ENCODE results near the gene RNF207. TPM values are rescaled to one million over a fixed set of nuclear protein-coding genes. Genes with fewer than 3 reads are reported as not detected.
A peak's percentile ranks its signal among the peaks of the same experiment; 100 is the strongest.

The RNF207 gene
- total RNA-seq, 2 donors from 2014 or later, result 28.9 to 53.0 TPM

DNA sequence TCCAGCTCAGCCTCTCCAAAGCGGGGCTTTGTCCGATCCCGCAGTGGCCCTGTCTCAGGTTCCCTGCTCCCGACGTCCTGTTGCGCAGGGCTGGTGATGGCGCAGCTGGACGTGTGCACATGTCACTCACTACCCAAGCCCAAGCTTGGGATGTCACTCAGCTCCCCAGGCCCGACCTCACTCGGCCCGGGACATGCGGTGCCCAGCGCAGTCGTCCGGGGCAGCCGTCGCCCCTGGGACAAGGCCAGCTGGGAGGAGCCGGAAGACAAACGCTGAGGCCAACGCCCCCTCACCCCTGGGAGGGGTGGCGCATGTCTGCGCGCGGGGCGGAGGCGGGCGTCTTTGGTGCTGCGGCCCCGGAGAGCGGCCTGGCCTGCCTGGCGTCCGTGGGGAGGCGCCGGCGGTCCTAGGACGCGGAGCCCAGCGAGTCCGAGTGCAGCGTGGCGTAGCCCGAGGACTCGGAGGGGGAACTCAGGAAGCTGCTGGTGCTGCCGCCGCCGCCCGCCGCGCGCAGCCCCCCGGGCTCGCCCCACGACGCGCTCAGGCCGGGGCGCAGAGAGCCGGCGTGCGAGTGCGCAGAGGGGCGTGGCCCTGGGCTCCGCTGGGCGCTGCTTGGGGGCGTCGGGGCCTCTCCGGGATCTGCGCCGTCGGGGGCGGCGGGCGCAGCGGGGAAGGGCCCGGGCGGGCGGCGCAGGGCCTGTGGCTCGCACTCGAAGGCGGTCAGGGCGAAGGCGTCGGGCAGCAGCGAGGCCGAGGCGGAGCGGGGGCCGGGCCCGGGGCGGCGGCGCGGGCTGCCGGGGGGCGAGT lies 43.2 kb downstream of the RNF207 start:
- Histone ChIP-seq H3K36me3 (peaks cover 8% of the 10 kb centered on the region), H3K4me3 (peak overlapping the region in 1 of 2 donors; percentile 29), H3K4me1 (peaks cover 0 to 26% of the 10 kb centered on the region in 2 donors), H3K27ac (no peak overlapping the region), H3K27me3 (peaks cover 7 to 17% of the 10 kb centered on the region in 2 donors), H3K9me3 (no peaks in the 10 kb centered on the region)
- TF ChIP-seq, protein P1, sequence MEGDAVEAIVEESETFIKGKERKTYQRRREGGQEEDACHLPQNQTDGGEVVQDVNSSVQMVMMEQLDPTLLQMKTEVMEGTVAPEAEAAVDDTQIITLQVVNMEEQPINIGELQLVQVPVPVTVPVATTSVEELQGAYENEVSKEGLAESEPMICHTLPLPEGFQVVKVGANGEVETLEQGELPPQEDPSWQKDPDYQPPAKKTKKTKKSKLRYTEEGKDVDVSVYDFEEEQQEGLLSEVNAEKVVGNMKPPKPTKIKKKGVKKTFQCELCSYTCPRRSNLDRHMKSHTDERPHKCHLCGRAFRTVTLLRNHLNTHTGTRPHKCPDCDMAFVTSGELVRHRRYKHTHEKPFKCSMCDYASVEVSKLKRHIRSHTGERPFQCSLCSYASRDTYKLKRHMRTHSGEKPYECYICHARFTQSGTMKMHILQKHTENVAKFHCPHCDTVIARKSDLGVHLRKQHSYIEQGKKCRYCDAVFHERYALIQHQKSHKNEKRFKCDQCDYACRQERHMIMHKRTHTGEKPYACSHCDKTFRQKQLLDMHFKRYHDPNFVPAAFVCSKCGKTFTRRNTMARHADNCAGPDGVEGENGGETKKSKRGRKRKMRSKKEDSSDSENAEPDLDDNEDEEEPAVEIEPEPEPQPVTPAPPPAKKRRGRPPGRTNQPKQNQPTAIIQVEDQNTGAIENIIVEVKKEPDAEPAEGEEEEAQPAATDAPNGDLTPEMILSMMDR (IDR thresholded peaks at IDR 0.05), result no peak
- DNase-seq (ENCODE audit: low spot score), result no peak

DNA sequence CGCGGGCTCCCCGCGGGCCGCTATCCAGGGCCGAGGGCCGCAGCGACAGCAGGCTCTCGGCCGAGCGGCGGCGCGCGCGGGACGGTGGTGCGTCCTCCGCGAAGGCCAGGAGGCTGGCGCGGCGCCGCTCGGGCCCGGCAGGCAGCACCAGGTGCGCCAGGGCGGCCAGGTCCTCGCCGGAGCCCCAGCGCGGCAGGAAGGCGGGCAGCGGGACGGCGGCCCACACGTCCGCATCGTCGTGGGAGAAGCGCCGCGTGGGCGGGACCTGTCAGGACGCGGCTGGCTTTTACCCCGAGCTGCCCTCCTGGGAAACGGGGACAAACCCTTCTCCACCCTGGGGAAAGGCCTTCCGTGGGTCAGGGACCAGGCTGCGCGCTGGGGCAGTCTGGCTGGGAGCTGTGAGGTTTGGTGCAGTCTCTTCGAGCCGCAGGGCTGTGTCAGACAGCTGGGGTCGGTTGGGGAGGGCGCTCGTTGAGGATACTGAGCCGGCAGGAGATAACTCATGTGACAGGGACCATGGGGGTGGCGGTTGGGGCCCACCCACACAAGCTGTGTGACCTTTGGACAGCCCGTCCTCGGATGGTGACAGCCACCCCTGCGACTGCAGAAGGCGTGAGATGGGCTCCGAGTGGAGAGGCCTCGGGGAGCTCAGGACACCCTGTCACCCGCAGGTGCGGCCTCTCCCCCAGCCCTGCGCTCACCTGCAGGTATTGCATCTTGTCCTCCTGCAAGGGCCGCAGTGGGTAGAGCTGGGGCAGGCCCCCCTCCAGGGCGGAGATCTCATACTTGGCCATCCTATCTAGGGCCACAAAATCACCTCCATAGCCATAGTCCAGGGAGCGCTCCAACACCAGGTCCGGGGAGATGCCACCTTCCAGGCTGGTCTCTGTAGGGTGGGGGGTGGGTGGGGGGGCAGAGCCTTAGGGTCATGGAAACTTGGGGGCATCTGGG lies 44.1 kb downstream of the RNF207 start:
- H3K27me3 ChIP-seq, result peaks cover 6 to 15% of the 10 kb centered on the region in 2 donors
- DNase-seq (ENCODE audit: low spot score), result no peak

DNA sequence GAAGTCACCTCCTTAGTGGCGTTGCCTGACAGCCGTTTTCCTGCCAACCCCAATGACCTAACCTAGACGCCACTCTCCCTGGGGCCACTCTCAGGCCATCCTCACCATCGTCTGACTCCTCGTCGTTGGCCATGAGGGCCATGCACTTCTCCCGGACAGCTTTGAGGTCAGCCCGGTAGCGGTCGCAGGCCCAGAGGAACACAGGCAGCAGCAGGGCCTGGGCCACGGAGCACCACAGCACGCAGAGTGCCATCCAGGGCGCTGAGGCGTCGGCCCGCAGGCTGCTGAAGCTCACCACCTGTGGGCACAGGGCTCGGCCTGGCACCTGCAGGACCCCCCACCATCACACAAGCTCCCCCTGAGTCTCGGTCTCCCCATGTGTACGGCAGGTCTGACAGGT lies 45.3 kb downstream of the RNF207 start:
- peaks cover 0 to 3% of the 10 kb centered on the region in 2 donors for H3K27me3 ChIP-seq

More for the DNA sequence above, 44.1 kb downstream of the RNF207 start:
- H3K36me3 ChIP-seq, result peaks cover 9% of the 10 kb centered on the region
- TF ChIP-seq, protein P1 (IDR thresholded peaks at IDR 0.05), result no peak
- H3K4me1 ChIP-seq, result peaks cover 0 to 26% of the 10 kb centered on the region in 2 donors
- no peaks in the 10 kb centered on the region for H3K9me3 ChIP-seq
- H3K27ac ChIP-seq, result no peak overlapping the region
- H3K4me3 ChIP-seq, result no peak overlapping the region

DNA sequence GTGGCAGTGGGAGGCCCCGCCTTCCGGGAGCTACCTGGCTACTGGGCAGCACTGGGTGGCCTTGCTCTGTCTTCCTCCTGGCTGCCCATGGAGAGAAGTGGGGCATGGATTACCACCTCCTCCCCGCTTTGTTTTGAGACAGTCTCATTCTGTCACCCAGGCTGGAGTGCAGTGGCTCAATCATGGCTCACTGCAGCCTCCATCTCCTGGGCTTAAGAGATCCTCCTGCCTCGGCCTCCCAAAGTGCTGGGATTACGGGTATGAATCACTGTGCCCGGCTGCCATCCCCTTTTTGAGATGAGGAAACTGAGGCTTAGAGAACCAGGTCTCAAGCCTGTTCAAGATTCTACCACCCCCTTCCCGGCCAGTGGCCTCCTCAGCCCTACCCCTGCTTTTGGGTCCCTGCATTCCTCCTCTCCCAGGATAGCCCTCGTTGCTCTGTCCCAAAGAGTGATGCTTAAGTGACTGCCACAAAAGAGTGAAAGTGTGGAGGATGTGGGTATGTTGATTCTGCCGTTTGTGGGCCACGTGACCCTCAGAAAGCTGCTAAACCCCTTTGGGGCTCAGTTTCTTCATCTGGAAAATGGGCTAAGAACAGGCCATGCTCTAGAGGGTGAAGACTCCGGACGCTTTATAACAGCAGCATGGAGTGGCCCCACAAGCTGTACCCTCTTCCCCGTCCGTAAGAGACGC lies 45.9 kb downstream of the RNF207 start:
- peaks cover 9% of the 10 kb centered on the region for H3K36me3 ChIP-seq
- no peaks in the 10 kb centered on the region for H3K9me3 ChIP-seq
- no peaks in the 10 kb centered on the region for H3K27me3 ChIP-seq
- TF ChIP-seq, protein P1 (IDR thresholded peaks at IDR 0.05), result no peak
- no peak for DNase-seq (ENCODE audit: low spot score)
- H3K4me1 ChIP-seq, result peaks cover 0 to 11% of the 10 kb centered on the region in 2 donors
- H3K27ac ChIP-seq, result no peak overlapping the region
- no peak overlapping the region for H3K4me3 ChIP-seq

More for the DNA sequence above, 45.3 kb downstream of the RNF207 start:
- no peaks in the 10 kb centered on the region for H3K9me3 ChIP-seq
- TF ChIP-seq, protein P1 (IDR thresholded peaks at IDR 0.05), result no peak
- no peak overlapping the region for H3K4me3 ChIP-seq
- H3K4me1 ChIP-seq, result peaks cover 0 to 15% of the 10 kb centered on the region in 2 donors
- no peak for DNase-seq (ENCODE audit: low spot score)
- peaks cover 9% of the 10 kb centered on the region for H3K36me3 ChIP-seq
- H3K27ac ChIP-seq, result no peak overlapping the region

DNA sequence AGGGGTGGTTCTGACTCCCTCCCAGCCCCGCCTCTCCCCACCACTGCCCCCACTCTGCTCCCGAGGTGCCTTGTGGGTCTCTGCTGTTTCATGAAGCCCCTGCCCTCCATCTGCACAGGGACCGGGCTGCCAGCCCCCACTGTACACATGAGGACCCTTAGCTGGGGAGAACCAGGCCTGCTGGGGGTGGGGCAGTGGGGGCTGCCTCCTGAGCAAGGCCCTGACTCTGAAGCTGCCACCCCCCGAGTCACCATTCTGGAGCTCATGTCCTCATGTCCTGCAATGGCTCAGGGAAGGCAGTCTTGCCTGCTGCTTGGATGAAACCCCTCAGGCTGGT lies 46.4 kb downstream of the RNF207 start:
- H3K4me3 ChIP-seq, result no peak overlapping the region
- TF ChIP-seq, protein P1 (IDR thresholded peaks at IDR 0.05), result no peak
- peaks cover 9% of the 10 kb centered on the region for H3K36me3 ChIP-seq
- peaks cover 0 to 11% of the 10 kb centered on the region in 2 donors for H3K4me1 ChIP-seq
- H3K9me3 ChIP-seq, result no peaks in the 10 kb centered on the region
- DNase-seq (ENCODE audit: low spot score), result no peak
- no peak overlapping the region for H3K27ac ChIP-seq
- H3K27me3 ChIP-seq, result no peaks in the 10 kb centered on the region
